IMR-90 (cell line): ENCODE measurements around the gene MALRD1. TPM values are rescaled to one million over a fixed set of nuclear protein-coding genes. Genes with fewer than 3 reads are reported as not detected.
A peak's percentile ranks its signal among the peaks of the same experiment; 100 is the strongest.

Experiments used
- ATAC-seq: fragments of 200-7000 bp; cut with Tn5 transposase; 2 replicates; pipeline ENCODE4 v1.9.1; 2020; ENCODE audit warnings: low read depth, mild to moderate bottlenecking, moderate library complexity
- BruUV-seq: library from RNA; stranded (reverse); fragments of 400-500 nt; replicated peaks from 2 replicates; lab custom pipeline; 2021; lab: Mats Ljungman, UMichigan
- CTCF ChIA-PET: fragments of 300-600 bp; formaldehyde crosslinking; extraction: SDS; loops from one replicate; lab custom pipeline; 2021; ENCODE audit warnings: antibody characterized with exemption; lab: Yijun Ruan, JAX
- POLR2A ChIA-PET: fragments of 300-600 bp; sonication (Branson Sonifier 250); formaldehyde crosslinking; loops from one replicate; lab custom pipeline; 2022; ENCODE audit warnings: antibody characterized with exemption; ENCODE audit not compliant: unreplicated experiment; lab: Charles Lee
- DNase-seq: peaks from one replicate; pipeline ENCODE4 v3.0.0; 2013
- H2AFZ ChIP-seq: replicated peaks from 2 replicates; pipeline ENCODE3; 2013; ENCODE audit warnings: low read length, mild to moderate bottlenecking; ENCODE audit not compliant: poor library complexity
- H2AK5ac ChIP-seq: 2 replicates; pipeline ENCODE4 v1.6.1; 2013; ENCODE audit warnings: low read depth, low read length, inconsistent platforms
- H2AK9ac ChIP-seq: replicated peaks from 2 replicates; pipeline ENCODE3; 2013; ENCODE audit warnings: mild to moderate bottlenecking, low read depth, low read length, moderate library complexity; ENCODE audit not compliant: poor library complexity
- H2BK120ac ChIP-seq: 2 replicates; pipeline ENCODE4 v1.6.1; 2013; ENCODE audit warnings: low read depth, low read length, inconsistent platforms
- H2BK15ac ChIP-seq: 3 replicates; pipeline ENCODE4 v1.6.1; 2013; ENCODE audit warnings: low read depth, low read length, inconsistent platforms
- H2BK20ac ChIP-seq: 2 replicates; pipeline ENCODE4 v1.6.1; 2013; ENCODE audit warnings: low read depth, mild to moderate bottlenecking, inconsistent platforms, low read length, moderate library complexity
- H2BK5ac ChIP-seq: 2 replicates; pipeline ENCODE4 v1.6.1; 2013; ENCODE audit warnings: mild to moderate bottlenecking, low read depth, low read length, inconsistent platforms; ENCODE audit not compliant: poor library complexity, severe bottlenecking
- H3K14ac ChIP-seq: replicated peaks from 2 replicates; pipeline ENCODE4 v1.6.1; 2013; ENCODE audit warnings: low read depth, low read length, inconsistent platforms
- H3K18ac ChIP-seq: 2 replicates; pipeline ENCODE4 v1.6.1; 2013; ENCODE audit warnings: low read depth, low read length, control low read depth
- H3K23ac ChIP-seq: 2 replicates; pipeline ENCODE4 v1.6.1; 2013; ENCODE audit warnings: low read depth, low read length, inconsistent platforms
- H3K27ac ChIP-seq: 2 replicates; pipeline ENCODE4 v1.5.1; 2013; ENCODE audit warnings: mild to moderate bottlenecking, control low read depth, low read length; ENCODE audit not compliant: insufficient read depth
- H3K27me3 ChIP-seq: 2 replicates; pipeline ENCODE4 v1.6.1; 2013; ENCODE audit warnings: low read length; ENCODE audit not compliant: control insufficient read depth, insufficient read depth
- H3K36me3 ChIP-seq: 2 replicates; pipeline ENCODE4 v1.6.1; 2013; ENCODE audit warnings: low read length, mixed read lengths; ENCODE audit not compliant: control insufficient read depth, insufficient read depth
- H3K4ac ChIP-seq: 2 replicates; pipeline ENCODE4 v1.6.1; 2013; ENCODE audit warnings: low read depth, low read length, inconsistent platforms
- H3K4me1 ChIP-seq: 2 replicates; pipeline ENCODE4 v1.6.1; 2013; ENCODE audit warnings: low read length, mixed read lengths; ENCODE audit not compliant: control insufficient read depth, insufficient read depth
- H3K4me2 ChIP-seq: 2 replicates; pipeline ENCODE4 v1.6.1; 2013; ENCODE audit warnings: low read depth, mild to moderate bottlenecking, control low read depth, low read length, moderate library complexity
- H3K4me3 ChIP-seq: 2 replicates; pipeline ENCODE4 v1.5.1; 2013; ENCODE audit warnings: low read depth, mild to moderate bottlenecking, control low read depth, low read length, moderate library complexity; ENCODE audit not compliant: insufficient read depth
- H3K56ac ChIP-seq: 2 replicates; pipeline ENCODE4 v1.6.1; 2013; ENCODE audit warnings: low read length, inconsistent platforms; ENCODE audit not compliant: insufficient read depth; ENCODE audit errors: extremely low read depth
- H3K79me1 ChIP-seq, 2 experiments: 2 replicates each; pipeline ENCODE4 v1.6.1; 2013; ENCODE audit warnings: low read length in 2 of 2, inconsistent platforms in 1 of 2, low read depth in 1 of 2
- H3K9ac ChIP-seq: 2 replicates; pipeline ENCODE4 v1.6.1; 2013; ENCODE audit warnings: low read depth, low read length, control low read depth
- H3K9me1 ChIP-seq: 2 replicates; pipeline ENCODE4 v1.6.1; 2013; ENCODE audit warnings: low read length, inconsistent platforms; ENCODE audit not compliant: insufficient read depth
- H3K9me3 ChIP-seq: 2 replicates; pipeline ENCODE4 v1.6.1; 2013; ENCODE audit warnings: low read length; ENCODE audit not compliant: control insufficient read depth, insufficient read depth
- H4K20me1 ChIP-seq: 2 replicates; pipeline ENCODE4 v1.6.1; 2013; ENCODE audit warnings: low read length, inconsistent platforms; ENCODE audit not compliant: insufficient read depth
- H4K5ac ChIP-seq: 2 replicates; pipeline ENCODE4 v1.6.1; 2013; ENCODE audit warnings: mild to moderate bottlenecking, low read depth, low read length, control low read depth
- H4K8ac ChIP-seq, 2 experiments: 2 replicates each; pipeline ENCODE4 v1.6.1; 2013; ENCODE audit warnings: low read depth in 2 of 2, low read length in 2 of 2, control low read depth in 1 of 2, inconsistent platforms in 1 of 2
- H4K91ac ChIP-seq: 2 replicates; pipeline ENCODE4 v1.6.1; 2013; ENCODE audit warnings: low read depth, low read length, inconsistent platforms; ENCODE audit not compliant: insufficient read depth
- BHLHE40 ChIP-seq: fragments of 150-350 bp; IDR thresholded peaks from 2 replicates; pipeline ENCODE4 v1.6.1; 2016; ENCODE audit warnings: mild to moderate bottlenecking, low read depth, low read length
- CEBPB ChIP-seq: IDR thresholded peaks from 2 replicates; pipeline ENCODE4 v1.6.1; 2012; ENCODE audit warnings: low read depth, low read length, improper control_type of control experiment
- CHD1 ChIP-seq: IDR thresholded peaks from 2 replicates; pipeline ENCODE4 v1.6.1; 2012; ENCODE audit warnings: low read depth, low read length, improper control_type of control experiment
- FOS ChIP-seq: fragments of 150-350 bp; IDR thresholded peaks from 2 replicates; pipeline ENCODE4 v1.6.1; 2016; ENCODE audit warnings: low read depth, low read length
- MAFK ChIP-seq: IDR thresholded peaks from 2 replicates; pipeline ENCODE4 v1.6.1; 2012; ENCODE audit warnings: low read depth, low read length, improper control_type of control experiment
- MAZ ChIP-seq: IDR thresholded peaks from 2 replicates; pipeline ENCODE4 v1.6.1; 2012; ENCODE audit warnings: low read depth, mild to moderate bottlenecking, low read length, improper control_type of control experiment, moderate library complexity, borderline replicate concordance
- MXI1 ChIP-seq: IDR thresholded peaks from 2 replicates; pipeline ENCODE4 v1.6.1; 2012; ENCODE audit warnings: low read depth, mild to moderate bottlenecking, low read length, moderate library complexity, borderline replicate concordance
- NFE2L2 ChIP-seq: fragments of 150-350 bp; IDR thresholded peaks from 2 replicates; pipeline ENCODE4 v1.6.1; 2016; ENCODE audit warnings: low read depth, mild to moderate bottlenecking, low read length
- POLR2A ChIP-seq: IDR thresholded peaks from 2 replicates; pipeline ENCODE4 v1.6.1; 2012; ENCODE audit warnings: mild to moderate bottlenecking, low read depth, low read length
- RAD21 ChIP-seq: IDR thresholded peaks from 2 replicates; pipeline ENCODE4 v1.6.1; 2012; ENCODE audit warnings: low read length, improper control_type of control experiment
- RCOR1 ChIP-seq: IDR thresholded peaks from 2 replicates; pipeline ENCODE4 v1.6.1; 2012; ENCODE audit warnings: mild to moderate bottlenecking, low read length, improper control_type of control experiment; ENCODE audit not compliant: insufficient replicate concordance
- RFX5 ChIP-seq: IDR thresholded peaks from 2 replicates; pipeline ENCODE4 v1.8.0; 2012; ENCODE audit warnings: low read depth, mild to moderate bottlenecking, low read length, moderate library complexity
- SMC3 ChIP-seq: fragments of 150-350 bp; IDR thresholded peaks from 2 replicates; pipeline ENCODE4 v1.6.1; 2016; ENCODE audit warnings: low read depth, mild to moderate bottlenecking, antibody characterized with exemption, low read length, moderate library complexity
- WGBS, 2 experiments: methylation state at CpG; one replicate each; pipeline versions ENCODE4 v1.1.5 to v1.1.7; 2013; ENCODE audit warnings: missing lambda C conversion rate in 2 of 2; ENCODE audit not compliant: insufficient read length in 1 of 2; ENCODE audit errors: extremely low coverage in 2 of 2; 5-methylcytosine and 5-hydroxymethylcytosine counted together
- dilution Hi-C: fragments of 300-500 bp; cut with HindIII; formaldehyde crosslinking; loops from one replicate; pipeline ENCODE4 v1.14.3; 2018; ENCODE audit warnings: low sequenced_read_pairs; ENCODE audit not compliant: unreplicated experiment
- in situ Hi-C: fragments of 300-500 bp; cut with MboI; formaldehyde crosslinking; loops from 3 replicates; pipeline ENCODE4 v1.14.3; 2019; ENCODE audit warnings: low sequenced_read_pairs, inconsistent platforms, mixed read lengths
- intact Hi-C: fragments of 100-400 bp; cut with micrococcal nuclease; formaldehyde crosslinking; loops from 2 replicates; pipeline ENCODE4 v1.10.0; 2022
- polyA plus RNA-seq, 3 experiments: library from polyadenylated mRNA; depleted of rRNA; stranded (reverse); fragments of >200 nt; gene quantifications; 2 replicates each; pipeline ENCODE4 v1.2.3, GENCODE V29; 2012; ENCODE audit warnings: low replicate concordance in 1 of 3
- total RNA-seq: library from RNA; depleted of rRNA; stranded (reverse); fragments of >200 nt; gene quantifications from 2 replicates; pipeline ENCODE4 v1.2.3, GENCODE V29; 2012
- TF ChIP-seq, protein P1 (sequence below): fragments of 150-350 bp; IDR thresholded peaks from 2 replicates; pipeline ENCODE4 v1.6.1; 2017; ENCODE audit warnings: mild to moderate bottlenecking, antibody characterized with exemption, low read length, low read depth
- TF ChIP-seq, protein P2 (sequence below): conservative IDR thresholded peaks from 2 replicates; pipeline ENCODE4 v1.5.1; 2012; ENCODE audit warnings: mild to moderate bottlenecking, low read depth, low read length, improper control_type of control experiment
- TF ChIP-seq, protein P3 (sequence below): fragments of 150-350 bp; IDR thresholded peaks from 2 replicates; pipeline ENCODE4 v1.6.1; 2016; ENCODE audit warnings: low read depth, mild to moderate bottlenecking, low read length, moderate library complexity, borderline replicate concordance

The MALRD1 gene
- total and polyA plus RNA-seq, 2 of the 4 experiments (the other 2 are of a cell fraction): 0.34 to 1.1 TPM

DNA sequence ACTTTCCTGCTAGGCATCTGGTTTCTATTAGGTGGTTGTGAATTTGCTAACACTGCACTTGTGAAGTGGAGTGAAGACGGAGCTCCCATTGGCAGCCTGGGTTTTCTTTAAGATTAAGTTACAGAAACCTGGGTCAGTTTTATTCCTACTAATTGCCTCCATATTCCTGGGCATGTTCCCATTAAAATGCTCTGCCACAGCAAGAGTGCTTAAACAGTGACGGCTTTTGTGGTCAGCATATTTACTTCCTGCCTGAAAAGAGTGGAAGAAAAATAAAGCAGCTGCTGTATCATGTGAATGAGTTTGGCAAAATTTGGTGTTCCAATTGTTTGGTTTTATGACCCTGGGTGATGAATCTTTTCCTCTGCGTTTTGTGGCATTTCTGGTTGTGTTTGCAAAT, 670.7 kb downstream of the MALRD1 start:
- CTCF ChIA-PET: interaction anchor here (1.0 kb wide), 1 partner anchor 12 kb away, joined by 3 read pairs; no protein-coding TSS in a partner anchor

More for the DNA sequence above, 670.7 kb downstream of the MALRD1 start:
- H4K91ac ChIP-seq: no peak overlapping the region
- no peak overlapping the region; the same call in 1 of the 2 replicates for H4K5ac ChIP-seq
- no CpG with 5 or more reads among the region's 3 CpGs for WGBS, 2 experiments
- no peak overlapping the region for H4K8ac ChIP-seq
- H2BK120ac ChIP-seq: no peak overlapping the region
- peaks cover 3% of the 10 kb centered on the region; the same call in 1 of the 2 replicates for H3K9me1 ChIP-seq
- H3K23ac ChIP-seq: no peak overlapping the region
- H3K4me3 ChIP-seq: no peak overlapping the region
- peak; percentile 87 for DNase-seq
- H3K18ac ChIP-seq: peak overlapping the region; percentile 46; the same call in 1 of the 2 replicates
- H3K4ac ChIP-seq: no peak overlapping the region
- intact Hi-C loops (loop anchor here (5.0 kb wide), 1 partner anchor 93 kb away; no protein-coding TSS in a partner anchor), dilution Hi-C loops (no loop called here), in situ Hi-C loops (no loop called here)
- no peak overlapping the region for H3K14ac ChIP-seq
- H3K36me3 ChIP-seq: no peaks in the 10 kb centered on the region
- H3K27ac ChIP-seq: no peak overlapping the region; the same call in 1 of the 2 replicates
- H3K9ac ChIP-seq: no peak overlapping the region
- H2AFZ ChIP-seq: no peak overlapping the region
- H2BK20ac ChIP-seq: no peak overlapping the region
- BruUV-seq: no TSS peak
- H3K4me1 ChIP-seq: peaks cover 5% of the 10 kb centered on the region
- no peaks in the 10 kb centered on the region for H3K79me1 ChIP-seq
- no peak overlapping the region for H3K56ac ChIP-seq
- H4K20me1 ChIP-seq: no peaks in the 10 kb centered on the region
- peak overlapping the region; percentile 3 for H2BK5ac ChIP-seq
- TF ChIP-seq, protein P1, sequence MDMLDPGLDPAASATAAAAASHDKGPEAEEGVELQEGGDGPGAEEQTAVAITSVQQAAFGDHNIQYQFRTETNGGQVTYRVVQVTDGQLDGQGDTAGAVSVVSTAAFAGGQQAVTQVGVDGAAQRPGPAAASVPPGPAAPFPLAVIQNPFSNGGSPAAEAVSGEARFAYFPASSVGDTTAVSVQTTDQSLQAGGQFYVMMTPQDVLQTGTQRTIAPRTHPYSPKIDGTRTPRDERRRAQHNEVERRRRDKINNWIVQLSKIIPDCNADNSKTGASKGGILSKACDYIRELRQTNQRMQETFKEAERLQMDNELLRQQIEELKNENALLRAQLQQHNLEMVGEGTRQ: no peak
- TF ChIP-seq RCOR1 (no peak), MXI1 (no peak), BHLHE40 (no peak), MAFK (no peak), CEBPB (no peak), NFE2L2 (no peak), POLR2A (no peak), FOS (no peak), MAZ (no peak), SMC3 (no peak), CHD1 (no peak), RAD21 (no peak), RFX5 (no peak)
- TF ChIP-seq, protein P2, sequence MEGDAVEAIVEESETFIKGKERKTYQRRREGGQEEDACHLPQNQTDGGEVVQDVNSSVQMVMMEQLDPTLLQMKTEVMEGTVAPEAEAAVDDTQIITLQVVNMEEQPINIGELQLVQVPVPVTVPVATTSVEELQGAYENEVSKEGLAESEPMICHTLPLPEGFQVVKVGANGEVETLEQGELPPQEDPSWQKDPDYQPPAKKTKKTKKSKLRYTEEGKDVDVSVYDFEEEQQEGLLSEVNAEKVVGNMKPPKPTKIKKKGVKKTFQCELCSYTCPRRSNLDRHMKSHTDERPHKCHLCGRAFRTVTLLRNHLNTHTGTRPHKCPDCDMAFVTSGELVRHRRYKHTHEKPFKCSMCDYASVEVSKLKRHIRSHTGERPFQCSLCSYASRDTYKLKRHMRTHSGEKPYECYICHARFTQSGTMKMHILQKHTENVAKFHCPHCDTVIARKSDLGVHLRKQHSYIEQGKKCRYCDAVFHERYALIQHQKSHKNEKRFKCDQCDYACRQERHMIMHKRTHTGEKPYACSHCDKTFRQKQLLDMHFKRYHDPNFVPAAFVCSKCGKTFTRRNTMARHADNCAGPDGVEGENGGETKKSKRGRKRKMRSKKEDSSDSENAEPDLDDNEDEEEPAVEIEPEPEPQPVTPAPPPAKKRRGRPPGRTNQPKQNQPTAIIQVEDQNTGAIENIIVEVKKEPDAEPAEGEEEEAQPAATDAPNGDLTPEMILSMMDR: no peak
- TF ChIP-seq, protein P3, sequence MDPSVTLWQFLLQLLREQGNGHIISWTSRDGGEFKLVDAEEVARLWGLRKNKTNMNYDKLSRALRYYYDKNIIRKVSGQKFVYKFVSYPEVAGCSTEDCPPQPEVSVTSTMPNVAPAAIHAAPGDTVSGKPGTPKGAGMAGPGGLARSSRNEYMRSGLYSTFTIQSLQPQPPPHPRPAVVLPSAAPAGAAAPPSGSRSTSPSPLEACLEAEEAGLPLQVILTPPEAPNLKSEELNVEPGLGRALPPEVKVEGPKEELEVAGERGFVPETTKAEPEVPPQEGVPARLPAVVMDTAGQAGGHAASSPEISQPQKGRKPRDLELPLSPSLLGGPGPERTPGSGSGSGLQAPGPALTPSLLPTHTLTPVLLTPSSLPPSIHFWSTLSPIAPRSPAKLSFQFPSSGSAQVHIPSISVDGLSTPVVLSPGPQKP: no peak
- no peak overlapping the region for H2AK9ac ChIP-seq
- no peaks in the 10 kb centered on the region for H3K9me3 ChIP-seq
- H3K27me3 ChIP-seq: no peaks in the 10 kb centered on the region
- POLR2A ChIA-PET: no interaction called here
- H2BK15ac ChIP-seq: no peak overlapping the region
- ATAC-seq: peak; percentile 93
- peak overlapping the region; percentile 46; the same call in 1 of the 2 replicates for H3K4me2 ChIP-seq
- H2AK5ac ChIP-seq: no peak overlapping the region
